Measurements from ENCODE around the gene RAB15.
"Not testable (repeated sequence)": the region's sequence is repeated elsewhere in the genome, so short reads cannot be mapped to it uniquely, and the experiment has no call there.

RAB15 gene

GRCh38 chr14:64915029-64915424, 57.1 kb downstream of the RAB15 start:
- Histone ChIP-seq H3K9me3 (ENCODE audit: insufficient read depth, low read length) (no peaks in the 10 kb centered on the region), H3K27me3 (ENCODE audit: low read length) (no peaks in the 10 kb centered on the region), H3F3A (ENCODE audit: insufficient read depth) (peaks cover 5% of the 10 kb centered on the region; the same call in 1 of the 2 replicates), H2AFZ (ENCODE audit: low read depth, low read length, severe bottlenecking) (peak overlapping the region; percentile 90), H3K4me3 (ENCODE audit: insufficient read depth, low read length, poor library complexity, severe bottlenecking) (peak overlapping the region; percentile 90), H3K36me3 (ENCODE audit: low read length) (no peaks in the 10 kb centered on the region), H3K4me2 (ENCODE audit: low read depth, low read length, poor library complexity, severe bottlenecking) (peak overlapping the region; percentile 79), H3K9ac (ENCODE audit: low read length) (peak overlapping the region; percentile 93), H3K27ac (ENCODE audit: low read depth, low read length) (peak overlapping the region; percentile 68), H3K79me2 (ENCODE audit: insufficient read depth, low read length) (peaks cover 56% of the 10 kb centered on the region), H3K9me2 (replicated peaks; ENCODE audit: insufficient read depth, low read length) (no peaks in the 10 kb centered on the region), H4K20me1 (ENCODE audit: low read depth, low read length) (peaks cover 1% of the 10 kb centered on the region; the same call in 1 of the 2 replicates)
- TF ChIP-seq CTCF (IDR thresholded peaks at IDR 0.05; ENCODE audit: insufficient read depth, low read length, poor library complexity, severe bottlenecking) (no peak), EZH2phosphoT487 (conservative IDR thresholded peaks at IDR 0.05; ENCODE audit: low read length) (no peak)

- Histone ChIP-seq H3K9me2 (replicated peaks; ENCODE audit: insufficient read depth, low read length) (no peaks in the 10 kb centered on the region), H3K79me2 (ENCODE audit: insufficient read depth, low read length) (peaks cover 52% of the 10 kb centered on the region), H3K9me3 (ENCODE audit: insufficient read depth, low read length) (no peaks in the 10 kb centered on the region), H3K36me3 (ENCODE audit: low read length) (no peaks in the 10 kb centered on the region), H4K20me1 (ENCODE audit: low read depth, low read length) (no peaks in the 10 kb centered on the region; the same call in 1 of the 2 replicates), H3F3A (ENCODE audit: insufficient read depth) (peaks cover 5% of the 10 kb centered on the region; the same call in 1 of the 2 replicates), H3K27me3 (ENCODE audit: low read length) (no peaks in the 10 kb centered on the region), H3K4me3 (ENCODE audit: insufficient read depth, low read length, poor library complexity, severe bottlenecking) (peak within 1 kb of the TSS; percentile 90), H3K9ac (ENCODE audit: low read length) (peak within 1 kb of the TSS; percentile 93), H2AFZ (ENCODE audit: low read depth, low read length, severe bottlenecking) (peak within 1 kb of the TSS; percentile 90), H3K27ac (ENCODE audit: low read depth, low read length) (peak within 1 kb of the TSS; percentile 68), H3K4me2 (ENCODE audit: low read depth, low read length, poor library complexity, severe bottlenecking) (peak within 1 kb of the TSS; percentile 79)
- TF ChIP-seq CTCF (IDR thresholded peaks at IDR 0.05; ENCODE audit: insufficient read depth, low read length, poor library complexity, severe bottlenecking), result no peak
- no peak for TF ChIP-seq EZH2phosphoT487 (conservative IDR thresholded peaks at IDR 0.05; ENCODE audit: low read length)
Observed at GRCh38 chr14:64914237-64915028, 57.7 kb downstream of the RAB15 start, which contains the start of gene CHURC1. CHURC1 (plus strand) TSS chr14:64914455; CDS start chr14:64914496, 41 bp downstream.

GRCh38 chr14:64913477-64913876, 58.7 kb downstream of the RAB15 start:
- H3K4me3 ChIP-seq (ENCODE audit: insufficient read depth, low read length, poor library complexity, severe bottlenecking), result peak overlapping the region; percentile 90
- not testable (repeated sequence) for H3K27me3 ChIP-seq (ENCODE audit: low read length); H4K20me1 ChIP-seq (ENCODE audit: low read depth, low read length); H3K27ac ChIP-seq (ENCODE audit: low read depth, low read length); H3F3A ChIP-seq (ENCODE audit: insufficient read depth); H3K9me2 ChIP-seq (replicated peaks; ENCODE audit: insufficient read depth, low read length); H3K36me3 ChIP-seq (ENCODE audit: low read length); H3K9me3 ChIP-seq (ENCODE audit: insufficient read depth, low read length)
- peaks cover 42% of the 10 kb centered on the region for H3K79me2 ChIP-seq (ENCODE audit: insufficient read depth, low read length)
- peak overlapping the region; percentile 79 for H3K4me2 ChIP-seq (ENCODE audit: low read depth, low read length, poor library complexity, severe bottlenecking)
- peak overlapping the region; percentile 93; the same call in 1 of the 2 replicates for H3K9ac ChIP-seq (ENCODE audit: low read length)
- H2AFZ ChIP-seq (ENCODE audit: low read depth, low read length, severe bottlenecking), result peak overlapping the region; percentile 90

- Histone ChIP-seq H3K79me2 (ENCODE audit: insufficient read depth, low read length) (peaks cover 30% of the 10 kb centered on the region), H3K4me2 (ENCODE audit: low read depth, low read length, poor library complexity, severe bottlenecking) (no peak overlapping the region)
- TF ChIP-seq EZH2phosphoT487 (conservative IDR thresholded peaks at IDR 0.05; ENCODE audit: low read length) (no peak), CTCF (IDR thresholded peaks at IDR 0.05; ENCODE audit: insufficient read depth, low read length, poor library complexity, severe bottlenecking) (no peak)
Observed at GRCh38 chr14:64912261-64912660, 59.9 kb downstream of the RAB15 start.

More at GRCh38 chr14:64912261-64912660, 59.9 kb downstream of the RAB15 start:
- Histone ChIP-seq H3K27me3 (ENCODE audit: low read length) (no peaks in the 10 kb centered on the region), H3K36me3 (ENCODE audit: low read length) (no peaks in the 10 kb centered on the region), H2AFZ (ENCODE audit: low read depth, low read length, severe bottlenecking) (no peak overlapping the region), H3K9me3 (ENCODE audit: insufficient read depth, low read length) (no peaks in the 10 kb centered on the region), H3K4me3 (ENCODE audit: insufficient read depth, low read length, poor library complexity, severe bottlenecking) (no peak overlapping the region), H3F3A (ENCODE audit: insufficient read depth) (no peaks in the 10 kb centered on the region), H3K27ac (ENCODE audit: low read depth, low read length) (no peak overlapping the region), H3K9ac (ENCODE audit: low read length) (no peak overlapping the region), H3K9me2 (replicated peaks; ENCODE audit: insufficient read depth, low read length) (no peaks in the 10 kb centered on the region), H4K20me1 (ENCODE audit: low read depth, low read length) (no peaks in the 10 kb centered on the region)

Measured in SU-DHL-6 (cell line).